Measurements from ENCODE around the gene TRPV5.
"Not testable (repeated sequence)": the region's sequence is repeated elsewhere in the genome, so short reads cannot be mapped to it uniquely, and the experiment has no call there.

Gene TRPV5

DNA sequence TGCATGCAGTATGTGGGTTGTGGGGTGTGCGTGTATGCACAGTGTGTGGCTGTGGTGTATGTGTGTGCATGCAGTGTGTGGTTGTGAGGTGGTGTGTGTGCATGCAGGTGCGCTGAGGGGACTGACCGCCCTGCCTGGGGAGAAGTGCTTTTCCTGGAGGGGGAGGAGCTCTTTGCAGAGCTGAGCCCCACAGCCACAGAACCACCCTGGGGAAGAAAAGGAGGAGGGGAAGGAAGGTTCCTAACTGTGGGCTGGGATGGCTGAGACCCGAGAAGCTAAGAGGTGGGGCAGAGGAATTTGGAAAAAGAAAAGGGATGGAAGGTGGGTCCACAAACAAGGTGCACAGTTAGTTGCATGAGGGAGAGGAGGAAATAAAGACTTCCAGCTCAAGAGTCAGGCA lies at the start of gene TRPV5:
TRPV5 (minus strand) TSS at position 123 of the 400 bp plus-strand sequence. CDS start 287 bp downstream, outside the sequence.
- no peak within 1 kb of the TSS for H3K4me3 ChIP-seq (ENCODE audit: low read depth, low read length)
- DNase-seq (ENCODE audit: low read depth): no peak
- TF ChIP-seq, protein P1, sequence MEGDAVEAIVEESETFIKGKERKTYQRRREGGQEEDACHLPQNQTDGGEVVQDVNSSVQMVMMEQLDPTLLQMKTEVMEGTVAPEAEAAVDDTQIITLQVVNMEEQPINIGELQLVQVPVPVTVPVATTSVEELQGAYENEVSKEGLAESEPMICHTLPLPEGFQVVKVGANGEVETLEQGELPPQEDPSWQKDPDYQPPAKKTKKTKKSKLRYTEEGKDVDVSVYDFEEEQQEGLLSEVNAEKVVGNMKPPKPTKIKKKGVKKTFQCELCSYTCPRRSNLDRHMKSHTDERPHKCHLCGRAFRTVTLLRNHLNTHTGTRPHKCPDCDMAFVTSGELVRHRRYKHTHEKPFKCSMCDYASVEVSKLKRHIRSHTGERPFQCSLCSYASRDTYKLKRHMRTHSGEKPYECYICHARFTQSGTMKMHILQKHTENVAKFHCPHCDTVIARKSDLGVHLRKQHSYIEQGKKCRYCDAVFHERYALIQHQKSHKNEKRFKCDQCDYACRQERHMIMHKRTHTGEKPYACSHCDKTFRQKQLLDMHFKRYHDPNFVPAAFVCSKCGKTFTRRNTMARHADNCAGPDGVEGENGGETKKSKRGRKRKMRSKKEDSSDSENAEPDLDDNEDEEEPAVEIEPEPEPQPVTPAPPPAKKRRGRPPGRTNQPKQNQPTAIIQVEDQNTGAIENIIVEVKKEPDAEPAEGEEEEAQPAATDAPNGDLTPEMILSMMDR (IDR thresholded peaks at IDR 0.05; ENCODE audit: control insufficient read depth, extremely low read depth, insufficient read depth): no peak

DNA sequence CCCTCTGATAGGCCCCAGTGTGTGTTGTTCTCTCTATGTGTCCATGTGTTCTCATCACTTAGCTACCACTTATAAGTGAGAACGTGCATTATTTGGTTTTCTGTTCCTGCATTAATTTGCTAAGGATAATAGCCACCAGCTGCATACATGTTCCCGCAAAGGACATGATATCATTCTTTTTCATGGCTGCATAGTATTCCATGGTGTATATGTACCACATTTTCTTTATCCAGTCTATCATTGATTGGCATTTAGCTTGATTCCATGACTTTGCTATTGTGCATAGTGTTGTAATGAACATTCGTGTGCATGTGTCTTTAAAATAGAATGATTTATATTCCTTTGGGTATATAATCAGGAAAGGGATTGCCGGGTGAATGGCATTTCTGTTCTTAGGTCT lies 44.9 kb upstream of the TRPV5 start:
- H3K4me3 ChIP-seq (ENCODE audit: low read depth, low read length); DNase-seq (ENCODE audit: low read depth): not testable (repeated sequence)

DNA sequence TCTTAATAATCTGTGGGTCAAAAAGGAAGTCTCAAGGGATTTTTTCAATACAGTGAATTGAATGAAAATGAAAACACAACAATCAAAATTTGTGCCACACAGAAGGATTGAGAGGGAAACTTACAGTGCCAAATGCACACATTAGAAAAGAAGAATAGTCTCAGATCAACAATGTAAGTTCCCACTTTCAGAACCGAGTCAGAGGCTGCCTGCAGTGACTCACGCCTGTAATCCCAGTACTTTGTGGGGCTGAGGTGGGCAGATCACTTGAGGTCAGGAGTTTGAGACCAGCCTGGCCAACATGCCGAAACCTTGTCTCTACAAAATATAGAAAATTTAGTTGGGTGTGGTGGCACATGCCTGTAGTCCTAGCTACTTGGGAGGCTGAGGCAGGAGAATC lies 41.1 kb upstream of the TRPV5 start:
- H3K4me3 ChIP-seq (ENCODE audit: low read depth, low read length): no peak overlapping the region
- DNase-seq (ENCODE audit: low read depth): no peak
- TF ChIP-seq, protein P1 (IDR thresholded peaks at IDR 0.05; ENCODE audit: control insufficient read depth, extremely low read depth, insufficient read depth): no peak

DNA sequence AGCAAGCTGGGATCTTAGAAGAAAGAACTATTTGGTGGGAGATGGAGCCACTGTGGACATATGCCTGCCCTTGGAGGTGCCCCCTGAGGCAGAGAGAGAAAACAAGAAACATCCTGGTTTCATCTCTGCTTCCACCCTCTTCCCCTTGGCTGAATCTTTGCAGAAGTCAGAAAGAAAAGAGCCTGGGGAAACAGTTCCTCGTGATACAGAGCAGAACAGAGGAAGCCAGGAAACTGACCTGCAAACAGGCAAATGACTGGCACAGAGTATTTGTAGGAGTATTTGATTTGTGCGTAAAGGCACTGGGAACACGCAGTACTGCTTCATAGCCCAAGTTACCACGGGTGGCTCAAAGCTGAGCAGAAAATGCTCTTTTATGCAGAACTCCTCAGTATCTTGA lies 35.6 kb upstream of the TRPV5 start:
- no peak for DNase-seq (ENCODE audit: low read depth)
- TF ChIP-seq, protein P1 (IDR thresholded peaks at IDR 0.05; ENCODE audit: control insufficient read depth, extremely low read depth, insufficient read depth): no peak
- no peak overlapping the region for H3K4me3 ChIP-seq (ENCODE audit: low read depth, low read length)

DNA sequence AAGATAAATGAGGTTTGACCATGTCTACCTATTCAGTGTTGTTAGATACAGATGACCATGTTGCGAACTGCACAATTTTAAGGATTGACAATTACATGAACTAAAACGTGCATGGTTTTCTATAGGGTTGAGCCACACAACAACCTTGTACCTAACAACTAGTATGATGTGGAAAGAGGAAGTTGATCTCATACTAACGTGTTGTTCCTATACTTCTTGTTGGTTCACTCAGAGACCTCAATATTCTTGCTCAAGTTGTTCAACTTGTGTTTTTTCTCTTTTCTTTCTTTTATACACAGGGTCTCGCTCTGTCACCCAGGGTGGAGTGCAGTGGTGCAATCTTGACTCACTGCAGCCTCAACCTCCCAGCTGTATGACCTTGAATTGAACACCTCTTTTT lies 34.7 kb upstream of the TRPV5 start:
- TF ChIP-seq, protein P1 (IDR thresholded peaks at IDR 0.05; ENCODE audit: control insufficient read depth, extremely low read depth, insufficient read depth): no peak
- H3K4me3 ChIP-seq (ENCODE audit: low read depth, low read length): no peak overlapping the region
- no peak for DNase-seq (ENCODE audit: low read depth)

DNA sequence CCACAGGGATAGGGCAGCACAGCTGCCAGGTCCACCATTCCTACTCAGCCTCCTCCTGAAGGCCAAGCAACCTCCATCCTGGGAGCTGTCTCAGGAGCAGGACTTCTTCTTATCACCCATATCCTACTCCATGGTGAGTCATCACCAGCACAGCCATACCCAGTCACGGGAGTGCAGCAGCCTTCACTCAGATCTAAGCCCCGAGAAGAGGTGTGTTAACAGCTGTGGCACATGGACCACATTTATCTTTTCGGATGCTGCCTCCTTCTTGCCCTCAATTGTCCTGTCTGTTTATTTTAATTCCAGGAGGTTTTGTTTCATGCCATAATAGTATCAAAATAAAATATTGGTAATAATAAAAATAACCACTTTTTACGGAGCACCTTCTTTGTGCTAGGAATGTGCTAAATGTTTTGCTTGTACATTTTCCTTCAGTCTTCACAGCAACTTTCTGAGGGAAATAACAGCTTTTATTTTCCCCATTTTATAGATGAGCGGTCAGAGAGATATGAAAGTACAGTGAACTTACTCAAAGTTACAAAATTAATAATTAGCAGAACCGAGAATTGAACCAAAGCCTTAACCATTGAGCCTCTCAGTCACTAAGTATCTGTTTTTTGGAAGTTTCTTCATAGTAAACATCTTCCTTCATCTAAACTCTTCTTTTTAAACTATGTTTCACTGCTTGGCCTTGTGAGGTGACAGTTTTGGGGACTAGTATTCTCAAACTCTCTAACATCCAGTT lies 31.1 kb upstream of the TRPV5 start:
- TF ChIP-seq, protein P1 (IDR thresholded peaks at IDR 0.05; ENCODE audit: control insufficient read depth, extremely low read depth, insufficient read depth): no peak
- DNase-seq (ENCODE audit: low read depth): no peak
- no peak overlapping the region for H3K4me3 ChIP-seq (ENCODE audit: low read depth, low read length)

DNA sequence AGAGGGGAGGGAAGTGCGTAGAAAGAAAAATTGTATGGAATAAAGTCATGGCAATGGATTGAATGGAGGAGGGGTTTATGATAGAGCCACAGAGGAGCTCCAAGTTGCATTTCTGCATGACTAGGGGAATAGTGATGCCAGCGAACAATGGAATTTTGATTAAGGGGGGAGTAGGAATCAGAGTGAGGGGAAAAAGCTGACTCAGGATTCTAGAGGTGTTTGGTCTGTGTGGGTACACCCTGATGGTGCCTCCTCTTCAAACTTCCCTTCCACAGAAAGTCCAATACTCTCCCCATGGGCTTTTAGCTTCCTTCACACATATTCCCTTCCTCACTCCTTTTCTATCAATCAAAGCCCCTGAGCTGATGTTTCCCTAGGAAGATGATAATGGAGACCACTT lies 30.4 kb upstream of the TRPV5 start:
- TF ChIP-seq, protein P1 (IDR thresholded peaks at IDR 0.05; ENCODE audit: control insufficient read depth, extremely low read depth, insufficient read depth): no peak
- H3K4me3 ChIP-seq (ENCODE audit: low read depth, low read length): no peak overlapping the region
- DNase-seq (ENCODE audit: low read depth): no peak

Measured in LNCaP clone FGC (cell line).